PC-3 (cell line): ENCODE data around the gene SLC34A1. TPM values are rescaled to one million over a fixed set of nuclear protein-coding genes. Genes with fewer than 3 reads are reported as not detected.

Experiments used
- ATAC-seq: fragments of 200-7000 bp; cut with Tn5 transposase; 2 replicates; pipeline ENCODE4 v1.9.1; 2020; ENCODE audit warnings: mild to moderate bottlenecking, moderate library complexity
- BruUV-seq: library from RNA; stranded (reverse); fragments of 400-500 nt; replicated peaks from 2 replicates; lab custom pipeline; 2021; lab: Mats Ljungman, UMichigan
- CTCF ChIA-PET: fragments of 300-600 bp; sonication (Branson Sonifier 250); formaldehyde crosslinking; loops from one replicate; lab custom pipeline; 2022; ENCODE audit warnings: antibody characterized with exemption; lab: Charles Lee
- POLR2A ChIA-PET: fragments of 300-600 bp; sonication (Branson Sonifier 250); formaldehyde crosslinking; loops from one replicate; lab custom pipeline; 2022; ENCODE audit warnings: antibody characterized with exemption; ENCODE audit not compliant: unreplicated experiment; lab: Charles Lee
- DNase-seq: peaks from one replicate; pipeline ENCODE4 v3.0.0-alpha.2; 2015
- H2AFZ ChIP-seq: fragments of 300-600 bp; sonication (generic); 2 replicates; pipeline ENCODE4 v1.6.0; 2016; ENCODE audit warnings: antibody characterized with exemption, low read length
- H3F3A ChIP-seq: fragments of 300-600 bp; sonication (generic); one replicate; pipeline ENCODE4 v1.6.0; 2017; ENCODE audit warnings: antibody characterized with exemption, low read length, control low read depth, mild to moderate bottlenecking; ENCODE audit not compliant: unreplicated experiment
- H3K27ac ChIP-seq: fragments of 300-600 bp; sonication (generic); 2 replicates; pipeline ENCODE4 v1.5.1; 2016; ENCODE audit warnings: mild to moderate bottlenecking, low read length
- H3K27me3 ChIP-seq: fragments of 300-600 bp; sonication (generic); 2 replicates; pipeline ENCODE4 v1.6.1; 2016; ENCODE audit warnings: low read length, mixed read lengths
- H3K36me3 ChIP-seq: fragments of 300-600 bp; sonication (generic); 2 replicates; pipeline ENCODE4 v1.6.1; 2016; ENCODE audit warnings: low read depth, mixed run types, low read length, mixed read lengths
- H3K4me1 ChIP-seq: fragments of 300-600 bp; sonication (generic); 2 replicates; pipeline ENCODE4 v1.5.1; 2016; ENCODE audit warnings: low read length; ENCODE audit not compliant: insufficient read depth
- H3K4me2 ChIP-seq: fragments of 300-600 bp; sonication (generic); 2 replicates; pipeline ENCODE4 v1.6.0; 2016; ENCODE audit warnings: low read length
- H3K4me3 ChIP-seq: fragments of 300-600 bp; sonication (generic); 2 replicates; pipeline ENCODE4 v1.5.1; 2016; ENCODE audit warnings: mild to moderate bottlenecking, low read length, mixed read lengths
- H3K79me2 ChIP-seq: fragments of 300-600 bp; sonication (generic); 2 replicates; pipeline ENCODE4 v1.6.1; 2017; ENCODE audit warnings: low read length, mixed read lengths
- H3K9ac ChIP-seq: fragments of 300-600 bp; sonication (generic); 2 replicates; pipeline ENCODE4 v1.6.0; 2016; ENCODE audit warnings: mild to moderate bottlenecking, low read length
- H3K9me2 ChIP-seq: fragments of 300-600 bp; sonication (generic); replicated peaks from 2 replicates; pipeline ENCODE4 v1.6.1; 2016; ENCODE audit warnings: mixed run types, low read length, mixed read lengths
- H3K9me3 ChIP-seq: fragments of 300-600 bp; sonication (generic); 2 replicates; pipeline ENCODE4 v1.6.1; 2016; ENCODE audit warnings: low read length, mixed read lengths
- H4K20me1 ChIP-seq: fragments of 300-600 bp; sonication (generic); 2 replicates; pipeline ENCODE4 v1.6.1; 2016; ENCODE audit warnings: low read length, mixed read lengths
- CTCF ChIP-seq: fragments of 300-600 bp; sonication (generic); conservative IDR thresholded peaks from 2 replicates; pipeline ENCODE4 v1.5.1; 2017; ENCODE audit warnings: antibody characterized with exemption, low read depth, mild to moderate bottlenecking, low read length
- EZH2 ChIP-seq: fragments of 300-600 bp; sonication (generic); IDR thresholded peaks from one replicate; pipeline ENCODE4 v1.6.1; 2017; ENCODE audit warnings: antibody characterized with exemption, mild to moderate bottlenecking, low read length; ENCODE audit not compliant: unreplicated experiment
- EZH2phosphoT487 ChIP-seq: fragments of 300-600 bp; sonication (generic); IDR thresholded peaks from 2 replicates; pipeline ENCODE4 v1.6.1; 2018; ENCODE audit warnings: mild to moderate bottlenecking, antibody characterized with exemption, low read length, borderline replicate concordance
- intact Hi-C: fragments of 100-400 bp; cut with micrococcal nuclease; formaldehyde crosslinking; loops from 2 replicates; pipeline ENCODE4 v1.9.0; 2023
- total RNA-seq: library from RNA; depleted of rRNA; stranded (reverse); fragments of >200 nt; gene quantifications from 2 replicates; pipeline ENCODE4 v1.2.3, GENCODE V29; 2014

SLC34A1 gene
- total RNA-seq, 1 experiment from 2014 or later = 0.07 TPM

DNA sequence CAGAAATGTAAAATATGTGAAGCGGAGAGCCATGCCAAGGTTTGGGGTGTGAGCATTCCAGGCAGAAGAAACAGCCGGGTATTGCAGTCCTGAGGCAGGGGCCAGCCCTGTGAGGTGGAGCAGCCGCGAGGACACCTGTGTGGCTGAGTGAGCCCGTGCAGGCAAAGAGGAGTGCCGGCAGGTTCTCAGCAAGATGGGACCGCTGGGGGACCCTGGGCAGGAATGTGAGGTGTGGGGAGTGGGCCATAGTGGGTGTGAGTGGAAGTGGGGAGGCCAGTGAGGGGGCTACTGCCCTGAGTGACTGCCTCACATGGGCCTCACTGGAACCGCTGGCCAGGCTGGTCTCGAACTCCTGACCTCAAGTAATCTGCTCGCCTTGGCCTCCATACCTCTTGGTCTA, 54.2 kb downstream of the SLC34A1 start:
- H3K27ac ChIP-seq = no peak overlapping the region
- H4K20me1 ChIP-seq = no peaks in the 10 kb centered on the region
- H3K79me2 ChIP-seq = no peaks in the 10 kb centered on the region
- H3K9me3 ChIP-seq = no peaks in the 10 kb centered on the region
- ChIA-PET CTCF (no interaction called here), POLR2A (no interaction called here)
- H3K27me3 ChIP-seq = no peaks in the 10 kb centered on the region
- no peaks in the 10 kb centered on the region for H3K9me2 ChIP-seq
- no peaks in the 10 kb centered on the region for H3K4me1 ChIP-seq
- no peak for TF ChIP-seq CTCF
- no peak for TF ChIP-seq EZH2
- no peak for TF ChIP-seq EZH2phosphoT487
- no peak overlapping the region for H3K9ac ChIP-seq
- no peak overlapping the region for H3K4me3 ChIP-seq
- H3K4me2 ChIP-seq = no peak overlapping the region
- DNase-seq (no peak), ATAC-seq (no peak)
- H2AFZ ChIP-seq = no peak overlapping the region
- peaks cover 4% of the 10 kb centered on the region for H3F3A ChIP-seq
- peaks cover 26% of the 10 kb centered on the region for H3K36me3 ChIP-seq
- intact Hi-C loops = no loop called here
- no TSS peak for BruUV-seq

GRCh38 chr5:177439518-177440053, 55.4 kb downstream of the SLC34A1 start:
- H3K9me3 ChIP-seq = no peaks in the 10 kb centered on the region
- CTCF ChIA-PET = interaction anchor here (1.1 kb wide), 1 partner anchor 35 kb away, joined by 3 read pairs; no protein-coding TSS in a partner anchor

More at GRCh38 chr5:177439518-177440053, 55.4 kb downstream of the SLC34A1 start:
- no TSS peak for BruUV-seq
- Histone ChIP-seq H3K4me3 (no peak overlapping the region), H3K79me2 (peaks cover 9% of the 10 kb centered on the region), H3K36me3 (peaks cover 22% of the 10 kb centered on the region), H2AFZ (no peak overlapping the region), H3F3A (peaks cover 4% of the 10 kb centered on the region), H3K4me1 (no peaks in the 10 kb centered on the region), H3K27me3 (no peaks in the 10 kb centered on the region), H3K27ac (no peak overlapping the region), H3K9me2 (no peaks in the 10 kb centered on the region), H3K9ac (no peak overlapping the region), H3K4me2 (no peak overlapping the region), H4K20me1 (no peaks in the 10 kb centered on the region)
- no peak for TF ChIP-seq CTCF
- TF ChIP-seq EZH2 = no peak
- no peak for TF ChIP-seq EZH2phosphoT487
- DNase-seq (no peak), ATAC-seq (no peak)
- POLR2A ChIA-PET = no interaction called here
- intact Hi-C loops = no loop called here
